ENCODE results near the gene TTYH2.

TTYH2 gene

GRCh38 chr17:74196541-74197317 is 16.6 kb upstream of the TTYH2 start:
- DNase-seq, result no peak

GRCh38 chr17:74197801-74198200 is 15.6 kb upstream of the TTYH2 start:
- DNase-seq, result no peak

DNA sequence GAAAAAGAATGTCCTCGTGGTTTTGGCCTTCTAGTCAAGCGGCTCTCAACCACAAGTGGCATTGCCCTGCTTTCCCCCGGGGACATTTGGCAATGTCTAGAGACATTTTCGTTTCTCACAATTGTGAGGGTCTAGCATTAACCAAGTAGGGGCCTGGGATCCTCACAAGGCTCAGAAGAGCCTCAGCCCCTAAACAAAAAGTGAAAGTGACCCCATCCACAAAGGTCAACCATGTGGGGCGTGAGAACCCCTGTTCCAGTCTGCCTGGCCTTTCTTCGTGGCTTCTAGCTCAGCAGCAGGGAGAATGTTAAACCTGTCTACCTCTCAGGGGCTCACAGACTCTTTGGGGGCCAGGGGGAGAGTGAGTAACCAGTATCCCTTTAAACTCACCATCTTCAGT is 14.7 kb upstream of the TTYH2 start:
- no peak for DNase-seq

GRCh38 chr17:74199306-74200092 is 13.9 kb upstream of the TTYH2 start:
- DNase-seq, result peak; percentile 70 to 77

DNA sequence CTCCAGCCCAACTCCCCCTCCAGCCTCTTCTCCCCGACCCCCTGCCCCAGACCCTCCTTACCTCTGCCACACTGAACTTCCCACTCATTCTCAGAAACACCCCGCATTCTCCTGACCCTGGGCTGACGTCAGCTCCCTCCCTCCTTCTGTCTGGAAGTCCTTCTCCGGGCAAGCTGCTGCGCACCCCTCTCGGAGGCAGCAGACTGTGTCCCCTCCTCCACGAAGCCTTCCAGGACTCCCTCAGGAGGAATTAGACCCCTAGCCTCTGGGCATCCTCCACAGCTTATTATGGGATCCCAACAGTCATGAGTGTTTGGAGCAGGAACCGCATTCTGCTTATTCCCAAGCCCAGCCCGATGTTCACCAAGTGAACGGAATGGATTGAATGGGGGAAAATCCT is 13.3 kb upstream of the TTYH2 start:
- no peak for DNase-seq

DNA sequence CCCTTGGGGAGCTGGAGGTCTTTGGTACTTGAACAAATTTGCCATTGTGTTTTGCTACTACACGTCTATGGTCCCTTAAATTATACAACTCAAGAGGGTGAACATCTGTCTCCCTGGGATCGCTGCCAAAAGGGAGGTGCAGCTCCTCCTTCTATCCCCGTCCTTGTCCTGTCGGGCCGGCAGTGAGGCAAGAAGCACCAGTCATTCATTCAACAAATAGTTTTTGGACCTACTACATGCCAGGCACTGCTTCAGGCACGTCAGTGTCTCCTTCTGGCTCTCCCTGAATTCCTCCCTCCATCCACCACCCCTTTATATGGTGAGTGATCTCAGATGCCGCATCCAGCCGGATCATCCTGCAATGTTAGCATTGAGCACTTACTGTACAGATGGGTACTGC is 12.1 kb upstream of the TTYH2 start:
- peak; percentile 89 to 90 for DNase-seq

DNA sequence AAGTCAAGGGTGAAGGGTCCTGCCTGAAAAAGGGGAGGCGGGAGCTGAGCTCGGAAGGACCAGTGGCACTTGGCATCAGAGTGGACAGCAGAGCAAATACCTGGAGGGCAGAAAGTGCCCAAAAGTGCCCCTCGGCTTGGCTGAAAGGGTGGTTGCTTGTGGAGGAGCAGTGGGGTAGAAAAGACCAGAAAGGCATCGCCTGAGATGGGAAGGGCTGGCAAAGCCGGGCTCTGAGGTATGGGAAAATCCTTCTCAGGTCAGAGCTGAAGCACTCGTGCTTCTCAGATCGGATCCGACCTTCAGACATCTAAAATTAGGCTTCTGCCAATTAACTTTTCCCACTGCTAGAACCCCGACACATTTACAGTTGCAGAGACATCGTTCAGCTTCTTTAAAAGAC is 11.4 kb upstream of the TTYH2 start:
- DNase-seq, result no peak

- no peak for DNase-seq
Measured at GRCh38 chr17:74202938-74203337, 10.4 kb upstream of the TTYH2 start.

GRCh38 chr17:74203439-74204240 is 9.7 kb upstream of the TTYH2 start, which contains the start of gene RPL38:
Gene RPL38 (plus strand): TSS chr17:74203678. CDS start chr17:74203956, 278 bp downstream.
- DNase-seq, result peak; percentile 98

- no peak for DNase-seq
Measured at GRCh38 chr17:74204474-74204873, 8.9 kb upstream of the TTYH2 start.

GRCh38 chr17:74205274-74205673 is 8.1 kb upstream of the TTYH2 start:
- no peak for DNase-seq

DNA sequence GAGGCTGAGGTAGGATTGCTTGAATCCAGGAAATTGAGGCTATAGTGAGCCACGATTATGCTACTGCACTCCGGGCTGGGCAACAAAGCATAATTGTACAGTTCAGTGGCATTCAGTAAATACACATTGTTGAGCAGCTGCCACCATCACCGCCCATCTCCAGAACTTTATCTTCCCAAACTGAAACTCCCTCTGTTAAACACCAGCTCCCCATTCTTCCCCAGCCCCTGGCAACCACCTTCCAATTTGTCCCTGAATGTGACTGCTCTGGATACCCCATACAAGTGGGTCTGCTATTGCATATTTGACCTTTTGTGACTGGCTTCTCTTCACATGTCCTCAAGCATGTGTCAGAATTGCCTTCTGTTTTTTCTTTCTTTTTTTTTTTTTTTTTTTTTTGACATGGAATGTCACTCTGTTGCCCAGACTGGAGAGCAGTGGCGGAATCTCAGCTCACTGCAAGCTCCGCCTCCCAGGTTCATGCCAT is 7.0 kb upstream of the TTYH2 start:
- no peak for DNase-seq

- DNase-seq, result peak in 1 of 2 experiments; percentile 44
Measured at GRCh38 chr17:74210191-74211140, 2.9 kb upstream of the TTYH2 start.

- DNase-seq, result no peak
Measured at GRCh38 chr17:74211141-74211911, 2.0 kb upstream of the TTYH2 start.

DNA sequence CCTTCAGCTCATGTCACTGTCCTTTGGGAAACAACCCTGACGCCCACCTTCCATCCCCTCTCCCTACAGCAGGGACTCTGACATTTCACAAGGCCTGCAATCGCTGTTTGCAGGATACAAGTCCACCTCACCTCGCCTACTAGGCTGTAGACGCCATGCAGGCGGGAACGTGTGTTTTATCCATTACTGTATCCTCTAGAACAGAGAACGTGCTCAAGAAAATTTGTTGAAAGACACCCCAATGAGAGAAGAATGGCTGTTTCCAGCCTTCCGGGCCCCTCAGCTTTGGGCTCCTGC is 1.5 kb upstream of the TTYH2 start:
- no peak for DNase-seq

DNA sequence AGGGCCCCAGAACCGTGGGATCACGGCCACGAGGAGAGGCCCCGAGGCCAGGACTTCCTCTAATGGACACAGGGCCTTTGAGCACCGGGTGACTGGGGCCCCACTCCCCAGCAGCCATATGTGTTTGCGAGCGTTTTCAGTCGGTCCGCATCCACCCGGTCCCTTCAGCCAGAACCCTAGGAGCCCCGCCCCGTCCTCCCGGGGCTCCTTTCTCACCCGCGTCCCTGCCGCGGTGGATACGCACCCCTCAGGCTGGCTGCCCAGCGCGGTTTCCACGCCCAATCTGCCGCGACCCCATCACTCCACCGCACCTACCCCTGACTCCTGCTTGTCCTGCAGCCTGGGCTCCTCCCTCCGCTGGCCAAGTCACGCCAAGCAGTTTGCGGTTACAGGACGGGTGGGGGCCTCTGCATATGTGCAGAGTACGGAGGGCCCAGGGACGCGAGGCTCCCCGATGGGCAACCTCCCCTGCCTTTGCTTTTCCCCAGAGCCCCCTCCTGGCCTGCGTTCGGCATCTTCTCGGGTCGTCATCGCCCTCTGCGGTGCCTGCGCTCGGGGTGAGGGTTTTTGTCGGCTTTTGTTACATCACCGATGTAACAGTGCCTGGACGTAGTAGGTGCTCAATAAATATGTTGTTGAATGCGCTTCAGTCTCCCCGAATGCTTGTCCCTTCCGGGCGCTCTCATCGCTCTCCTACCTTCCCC is 1.0 kb upstream of the TTYH2 start:
- DNase-seq, result no peak

DNA sequence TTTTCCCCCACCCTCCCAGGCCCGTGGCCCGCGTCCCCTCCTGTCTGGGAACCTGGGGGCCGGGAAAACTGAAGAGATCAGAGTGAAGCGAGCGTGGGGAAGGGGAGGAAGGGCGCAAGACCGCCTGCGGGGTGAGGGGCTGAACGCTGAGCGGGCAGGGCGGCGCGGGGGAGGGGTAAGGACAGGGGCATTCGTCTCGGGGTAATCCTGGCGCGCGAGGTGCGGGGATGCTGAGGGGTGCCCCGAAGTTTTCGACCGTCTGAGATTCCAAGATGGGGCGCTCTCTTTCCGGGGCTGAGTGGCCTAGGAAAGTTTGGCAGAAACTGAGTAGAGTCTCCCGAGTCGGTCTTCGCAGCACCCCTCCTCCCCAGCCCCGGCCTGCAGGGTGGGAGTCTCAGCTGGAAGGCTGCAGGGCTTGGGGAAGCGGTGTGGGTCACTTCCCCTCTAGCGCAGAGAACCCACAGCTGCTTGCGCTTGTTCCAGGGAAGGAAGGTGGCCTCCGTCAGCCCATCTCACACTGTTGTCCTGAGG is 555 bp downstream of the TTYH2 start:
- no peak for DNase-seq

GRCh38 chr17:74214484-74215341 is 1.3 kb downstream of the TTYH2 start:
- no peak for DNase-seq

- no peak for DNase-seq
Measured at GRCh38 chr17:74215342-74215727, 2.0 kb downstream of the TTYH2 start.

GRCh38 chr17:74216505-74216904 is 3.1 kb downstream of the TTYH2 start:
- no peak for DNase-seq
